C4-2B (cell line): Measurements from ENCODE around the gene ALDH1L1.

ENCODE experiments used
- H3K27ac ChIP-seq: fragments of 450-650 bp; 2 replicates; pipeline ENCODE4 v1.5.1; 2017
- CTCF ChIP-seq: fragments of 450-650 bp; conservative IDR thresholded peaks from 2 replicates; pipeline ENCODE4 v1.5.1; 2017; ENCODE audit warnings: mild to moderate bottlenecking
- ZFX ChIP-seq: fragments of 450-650 bp; IDR thresholded peaks from 2 replicates; pipeline ENCODE4 v1.6.1; 2017

The ALDH1L1 gene

GRCh38 chr3:126149256-126149902 lies 31.0 kb downstream of the ALDH1L1 start:
- no peak overlapping the region for H3K27ac ChIP-seq
- TF ChIP-seq CTCF (no peak), ZFX (no peak)

GRCh38 chr3:126147932-126148683 lies 32.3 kb downstream of the ALDH1L1 start:
- no peak overlapping the region for H3K27ac ChIP-seq
- no peak for TF ChIP-seq CTCF
- no peak for TF ChIP-seq ZFX

- H3K27ac ChIP-seq, result no peak overlapping the region
- TF ChIP-seq CTCF (no peak), ZFX (no peak)
These were observed 33.0 kb downstream of the ALDH1L1 start for GRCh38 chr3:126147147-126147931.

GRCh38 chr3:126146525-126147146 lies 33.8 kb downstream of the ALDH1L1 start:
- no peak for TF ChIP-seq ZFX
- TF ChIP-seq CTCF, result no peak
- no peak overlapping the region for H3K27ac ChIP-seq

GRCh38 chr3:126146034-126146433 lies 34.4 kb downstream of the ALDH1L1 start:
- no peak overlapping the region for H3K27ac ChIP-seq
- TF ChIP-seq CTCF (no peak), ZFX (no peak)

- TF ChIP-seq ZFX (no peak), CTCF (no peak)
- no peak overlapping the region for H3K27ac ChIP-seq
These were observed 37.7 kb downstream of the ALDH1L1 start for GRCh38 chr3:126142652-126143051.
